Activated naive CD4-positive, alpha-beta T cell (primary cell): ENCODE data around the gene CACNG7.

ENCODE experiments used
- DNase-seq, 4 experiments: peaks; one replicate each; lab custom pipeline; 2025; lab: John Stamatoyannopoulos, UW

The CACNG7 gene

GRCh38 chr19:53982611-53983010 is 73.5 kb downstream of the CACNG7 start:
- no peak for DNase-seq

- DNase-seq: no peak
Measured at GRCh38 chr19:53983457-53984289, 74.6 kb downstream of the CACNG7 start.

- DNase-seq: no peak
Measured at GRCh38 chr19:53985863-53986262, 76.8 kb downstream of the CACNG7 start.

GRCh38 chr19:53988981-53989380 is 79.9 kb downstream of the CACNG7 start:
- no peak for DNase-seq

GRCh38 chr19:53989600-53990533 is 80.8 kb downstream of the CACNG7 start:
- no peak for DNase-seq

GRCh38 chr19:53991224-53992113 is 82.4 kb downstream of the CACNG7 start, which contains the start of gene CACNG6:
Gene CACNG6 (plus strand): TSS chr19:53991637. CDS start chr19:53992878, 1,241 bp downstream.
- no peak for DNase-seq

GRCh38 chr19:53992211-53992610 is 83.1 kb downstream of the CACNG7 start:
- DNase-seq: no peak

GRCh38 chr19:53992815-53993214 is 83.7 kb downstream of the CACNG7 start:
- no peak for DNase-seq

- DNase-seq: no peak
Measured at GRCh38 chr19:53993448-53993847, 84.4 kb downstream of the CACNG7 start.
